ENCODE measurements around the gene IFT52. TPM values are rescaled to one million over a fixed set of nuclear protein-coding genes. Genes with fewer than 3 reads are reported as not detected.
"Not testable (repeated sequence)": the region's sequence is repeated elsewhere in the genome, so short reads cannot be mapped to it uniquely, and the experiment has no call there.

Gene IFT52
- total RNA-seq, 4 donors from 2014 or later, result 6.9 to 18.5 (median 13.0) TPM

DNA sequence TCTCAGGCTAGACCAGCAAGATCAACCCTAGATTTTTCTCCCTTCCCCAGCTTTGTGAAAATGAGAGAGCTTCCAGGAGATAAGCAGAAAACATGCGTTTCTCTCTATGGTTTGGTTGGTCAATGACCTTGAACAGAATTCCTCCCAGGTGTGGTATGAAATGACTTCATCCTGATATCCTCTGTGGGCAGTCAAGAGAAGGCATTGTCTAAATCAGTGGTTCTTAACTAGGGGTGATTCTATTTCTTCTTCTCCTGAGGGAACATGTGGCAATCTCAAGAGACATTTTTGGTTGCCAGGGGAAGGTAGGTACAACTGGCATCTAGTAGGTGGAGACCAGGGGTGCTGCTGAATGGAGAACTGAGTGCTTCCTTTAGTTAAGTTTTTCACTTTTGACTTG, 12.4 kb downstream of the IFT52 start:
- WGBS, 2 donors, result 73 to 89% methylated on average over 1 of the region's 1 CpG
- DNase-seq, result no peak
- intact Hi-C loops (cut with DNase I), result no loop called here
- Histone ChIP-seq H3K27ac (no peak overlapping the region), H3K4me3 (no peak overlapping the region), H3K36me3 (peaks cover 6 to 74% (median 9%) of the 10 kb centered on the region in 3 donors), H3K4me1 (no peaks in the 10 kb centered on the region), H3K9me3 (no peaks in the 10 kb centered on the region), H3K27me3 (no peaks in the 10 kb centered on the region)
- TF ChIP-seq POLR2A (IDR thresholded peaks at IDR 0.05), result no peak
- TF ChIP-seq, protein P1, sequence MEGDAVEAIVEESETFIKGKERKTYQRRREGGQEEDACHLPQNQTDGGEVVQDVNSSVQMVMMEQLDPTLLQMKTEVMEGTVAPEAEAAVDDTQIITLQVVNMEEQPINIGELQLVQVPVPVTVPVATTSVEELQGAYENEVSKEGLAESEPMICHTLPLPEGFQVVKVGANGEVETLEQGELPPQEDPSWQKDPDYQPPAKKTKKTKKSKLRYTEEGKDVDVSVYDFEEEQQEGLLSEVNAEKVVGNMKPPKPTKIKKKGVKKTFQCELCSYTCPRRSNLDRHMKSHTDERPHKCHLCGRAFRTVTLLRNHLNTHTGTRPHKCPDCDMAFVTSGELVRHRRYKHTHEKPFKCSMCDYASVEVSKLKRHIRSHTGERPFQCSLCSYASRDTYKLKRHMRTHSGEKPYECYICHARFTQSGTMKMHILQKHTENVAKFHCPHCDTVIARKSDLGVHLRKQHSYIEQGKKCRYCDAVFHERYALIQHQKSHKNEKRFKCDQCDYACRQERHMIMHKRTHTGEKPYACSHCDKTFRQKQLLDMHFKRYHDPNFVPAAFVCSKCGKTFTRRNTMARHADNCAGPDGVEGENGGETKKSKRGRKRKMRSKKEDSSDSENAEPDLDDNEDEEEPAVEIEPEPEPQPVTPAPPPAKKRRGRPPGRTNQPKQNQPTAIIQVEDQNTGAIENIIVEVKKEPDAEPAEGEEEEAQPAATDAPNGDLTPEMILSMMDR (IDR thresholded peaks at IDR 0.05), result no peak

DNA sequence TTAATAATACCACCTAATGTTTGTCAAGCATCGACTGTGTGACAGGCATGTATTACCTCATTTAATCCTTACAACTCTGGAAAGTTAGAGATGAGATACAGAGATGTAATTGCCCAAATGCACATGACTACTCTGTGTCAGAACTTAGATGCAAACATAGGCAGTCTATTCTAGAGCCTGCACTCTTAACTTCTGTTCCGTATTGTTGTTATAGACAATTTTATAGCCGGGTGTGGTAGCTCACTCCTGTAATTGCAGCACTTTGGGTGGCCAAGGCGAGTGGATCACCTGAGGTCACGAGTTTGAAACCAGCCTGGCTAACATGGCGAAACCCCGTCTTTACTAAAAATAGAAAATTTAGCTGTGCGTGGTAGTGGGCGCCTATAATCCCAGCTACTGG, 15.0 kb downstream of the IFT52 start:
- intact Hi-C loops (cut with DNase I), result no loop called here
- no peak for TF ChIP-seq POLR2A (IDR thresholded peaks at IDR 0.05)
- TF ChIP-seq, protein P1 (IDR thresholded peaks at IDR 0.05), result no peak
- no peak for DNase-seq
- H3K27me3 ChIP-seq, result no peaks in the 10 kb centered on the region
- H3K36me3 ChIP-seq, result peaks cover 6 to 57% (median 15%) of the 10 kb centered on the region in 3 donors
- H3K27ac ChIP-seq, result no peak overlapping the region
- H3K4me3 ChIP-seq, result no peak overlapping the region
- H3K9me3 ChIP-seq, result no peaks in the 10 kb centered on the region
- WGBS, 2 donors, result 96% methylated on average over 9 of the region's 9 CpGs
- no peaks in the 10 kb centered on the region for H3K4me1 ChIP-seq

DNA sequence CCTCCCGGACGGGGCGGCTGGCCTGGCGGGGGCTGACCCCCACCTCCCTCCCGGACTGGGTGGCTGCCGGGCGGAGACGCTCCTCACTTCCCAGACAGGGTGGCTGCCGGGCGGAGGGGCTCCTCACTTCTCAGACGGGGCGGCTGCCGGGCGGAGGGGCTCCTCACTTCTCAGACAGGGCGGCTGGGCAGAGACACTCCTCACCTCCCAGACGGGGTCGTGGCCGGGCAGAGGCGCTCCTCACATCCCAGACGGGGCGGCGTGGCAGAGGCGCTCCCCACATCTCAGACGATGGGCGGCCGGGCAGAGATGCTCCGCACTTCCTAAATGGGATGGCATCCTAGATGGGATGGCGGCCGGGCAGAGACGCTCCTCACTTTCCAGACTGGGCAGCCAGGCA, 16.5 kb downstream of the IFT52 start:
- DNase-seq; H3K4me1 ChIP-seq; H3K27ac ChIP-seq; intact Hi-C loops (cut with DNase I); H3K9me3 ChIP-seq; H3K4me3 ChIP-seq; H3K27me3 ChIP-seq: not testable (repeated sequence)
- H3K36me3 ChIP-seq, result peaks cover 6 to 66% (median 15%) of the 10 kb centered on the region in 3 donors
- WGBS, 2 donors, result no CpG with 5 or more reads among the region's 30 CpGs

DNA sequence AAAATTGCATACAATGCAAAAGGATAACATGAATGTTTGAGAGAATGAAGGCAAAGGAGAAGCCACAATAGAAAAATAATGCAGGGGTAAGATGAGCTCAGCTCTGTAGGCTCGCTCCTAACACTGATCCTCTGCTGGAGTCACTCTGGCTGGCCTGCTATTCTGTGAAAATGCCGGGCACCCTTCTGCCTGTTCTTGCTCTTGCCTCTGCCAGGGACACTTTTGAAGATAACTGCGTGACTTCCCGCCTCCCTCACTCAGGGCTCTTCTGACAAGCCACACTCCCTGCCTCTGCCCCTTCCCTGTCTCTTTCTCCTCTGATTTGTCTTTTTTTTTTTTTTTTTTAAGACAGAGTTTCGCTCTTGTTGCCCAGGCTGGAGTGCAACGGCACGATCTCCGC, 40.9 kb downstream of the IFT52 start:
- Histone ChIP-seq H3K36me3 (peaks cover 0 to 89% (median 6%) of the 10 kb centered on the region in 3 donors), H3K4me1 (no peaks in the 10 kb centered on the region), H3K9me3 (no peaks in the 10 kb centered on the region), H3K27me3 (no peaks in the 10 kb centered on the region), H3K27ac (no peak overlapping the region), H3K4me3 (no peak overlapping the region)
- WGBS, 2 donors, result 93 to 95% methylated on average over 8 of the region's 8 CpGs
- TF ChIP-seq, protein P1 (IDR thresholded peaks at IDR 0.05), result no peak
- TF ChIP-seq POLR2A (IDR thresholded peaks at IDR 0.05), result no peak
- no peak for DNase-seq
- intact Hi-C loops (cut with DNase I), result no loop called here

DNA sequence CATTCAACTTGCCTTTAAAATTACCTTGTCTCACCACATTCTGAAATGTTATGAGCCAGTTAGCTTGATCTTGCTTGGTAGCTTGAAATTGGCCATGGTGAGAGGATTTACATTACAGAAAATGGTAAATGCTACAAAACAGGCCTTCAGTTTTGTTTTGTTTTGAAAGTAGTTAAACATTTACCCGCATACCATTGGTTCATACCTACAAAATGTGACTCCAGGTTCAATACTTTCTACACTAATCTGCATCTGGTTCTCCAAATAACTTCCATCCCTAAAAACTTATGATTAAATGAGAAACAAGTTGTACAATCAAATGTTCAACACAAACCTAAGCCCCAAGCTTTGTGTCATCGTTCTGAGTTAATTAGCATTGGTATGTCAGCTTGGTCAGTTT, 45.7 kb downstream of the IFT52 start:
- Histone ChIP-seq H3K27ac (no peak overlapping the region), H3K9me3 (no peaks in the 10 kb centered on the region), H3K36me3 (peaks cover 0 to 93% (median 18%) of the 10 kb centered on the region in 3 donors), H3K4me3 (no peak overlapping the region), H3K27me3 (no peaks in the 10 kb centered on the region), H3K4me1 (no peaks in the 10 kb centered on the region)
- intact Hi-C loops (cut with DNase I), result no loop called here
- DNase-seq, result no peak
- WGBS, 2 donors, result 89 to 95% methylated on average over 2 of the region's 2 CpGs
- TF ChIP-seq, protein P1 (IDR thresholded peaks at IDR 0.05), result no peak
- no peak for TF ChIP-seq POLR2A (IDR thresholded peaks at IDR 0.05)

DNA sequence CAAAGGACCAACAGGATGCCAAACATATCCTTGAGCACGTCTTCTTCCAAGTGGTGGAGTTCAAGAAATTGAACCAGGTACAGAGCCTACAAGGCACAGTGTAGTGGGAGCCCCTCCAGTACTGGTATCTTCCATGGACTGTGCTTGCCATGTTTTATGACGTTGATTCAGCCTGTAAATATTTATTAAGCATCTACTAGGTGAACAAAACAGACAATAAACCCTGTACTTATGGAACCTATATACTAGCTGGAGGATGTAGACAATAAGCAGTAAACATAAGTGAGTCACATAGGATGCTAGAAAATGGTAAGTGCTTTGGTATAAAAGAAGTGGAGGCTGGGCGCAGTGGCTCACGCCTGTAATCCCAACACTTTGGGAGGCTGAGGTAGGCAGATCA, 51.8 kb downstream of the IFT52 start:
- Histone ChIP-seq H3K4me1 (no peaks in the 10 kb centered on the region), H3K27ac (no peak overlapping the region), H3K36me3 (peaks cover 0 to 73% (median 29%) of the 10 kb centered on the region in 3 donors), H3K9me3 (no peaks in the 10 kb centered on the region), H3K27me3 (no peaks in the 10 kb centered on the region), H3K4me3 (no peak overlapping the region)
- intact Hi-C loops (cut with DNase I), result no loop called here
- TF ChIP-seq, protein P1 (IDR thresholded peaks at IDR 0.05), result no peak
- TF ChIP-seq POLR2A (IDR thresholded peaks at IDR 0.05), result no peak
- WGBS, 2 donors, result 93 to 96% methylated on average over 4 of the region's 4 CpGs
- DNase-seq, result no peak

All from esophagus squamous epithelium (tissue), 5 donors.